ENCODE data around the gene RGL1. TPM values are rescaled to one million over a fixed set of nuclear protein-coding genes. Genes with fewer than 3 reads are reported as not detected.
"Not testable (repeated sequence)": the region's sequence is repeated elsewhere in the genome, so short reads cannot be mapped to it uniquely, and the experiment has no call there.

Gene RGL1
- 33.2 and 44.1 TPM in 2 replicates for total RNA-seq

GRCh38 chr1:183804916-183805841 is at the start of gene RGL1:
Gene RGL1, plus strand, starts transcription at chr1:183805120. Its CDS starts 178 bp downstream, at chr1:183805298.
- TF ChIP-seq, protein P1, sequence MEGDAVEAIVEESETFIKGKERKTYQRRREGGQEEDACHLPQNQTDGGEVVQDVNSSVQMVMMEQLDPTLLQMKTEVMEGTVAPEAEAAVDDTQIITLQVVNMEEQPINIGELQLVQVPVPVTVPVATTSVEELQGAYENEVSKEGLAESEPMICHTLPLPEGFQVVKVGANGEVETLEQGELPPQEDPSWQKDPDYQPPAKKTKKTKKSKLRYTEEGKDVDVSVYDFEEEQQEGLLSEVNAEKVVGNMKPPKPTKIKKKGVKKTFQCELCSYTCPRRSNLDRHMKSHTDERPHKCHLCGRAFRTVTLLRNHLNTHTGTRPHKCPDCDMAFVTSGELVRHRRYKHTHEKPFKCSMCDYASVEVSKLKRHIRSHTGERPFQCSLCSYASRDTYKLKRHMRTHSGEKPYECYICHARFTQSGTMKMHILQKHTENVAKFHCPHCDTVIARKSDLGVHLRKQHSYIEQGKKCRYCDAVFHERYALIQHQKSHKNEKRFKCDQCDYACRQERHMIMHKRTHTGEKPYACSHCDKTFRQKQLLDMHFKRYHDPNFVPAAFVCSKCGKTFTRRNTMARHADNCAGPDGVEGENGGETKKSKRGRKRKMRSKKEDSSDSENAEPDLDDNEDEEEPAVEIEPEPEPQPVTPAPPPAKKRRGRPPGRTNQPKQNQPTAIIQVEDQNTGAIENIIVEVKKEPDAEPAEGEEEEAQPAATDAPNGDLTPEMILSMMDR (IDR thresholded peaks at IDR 0.05; ENCODE audit: insufficient read depth, low read depth, low read length), result no peak
- DNase-seq (ENCODE audit: low read depth), result peak; percentile 83
- peak within 1 kb of the TSS; percentile 88 for H3K4me3 ChIP-seq (ENCODE audit: low read depth, low read length)

- H3K4me3 ChIP-seq (ENCODE audit: low read depth, low read length), result no peak overlapping the region
- TF ChIP-seq, protein P1 (IDR thresholded peaks at IDR 0.05; ENCODE audit: insufficient read depth, low read depth, low read length), result no peak
- no peak for DNase-seq (ENCODE audit: low read depth)
Measured at GRCh38 chr1:183756326-183756725, 48.6 kb upstream of the RGL1 start.

- DNase-seq (ENCODE audit: low read depth), result peak; percentile 69
- TF ChIP-seq, protein P1 (IDR thresholded peaks at IDR 0.05; ENCODE audit: insufficient read depth, low read depth, low read length), result no peak
- no peak overlapping the region for H3K4me3 ChIP-seq (ENCODE audit: low read depth, low read length)
Measured at GRCh38 chr1:183757061-183757460, 47.9 kb upstream of the RGL1 start.

DNA sequence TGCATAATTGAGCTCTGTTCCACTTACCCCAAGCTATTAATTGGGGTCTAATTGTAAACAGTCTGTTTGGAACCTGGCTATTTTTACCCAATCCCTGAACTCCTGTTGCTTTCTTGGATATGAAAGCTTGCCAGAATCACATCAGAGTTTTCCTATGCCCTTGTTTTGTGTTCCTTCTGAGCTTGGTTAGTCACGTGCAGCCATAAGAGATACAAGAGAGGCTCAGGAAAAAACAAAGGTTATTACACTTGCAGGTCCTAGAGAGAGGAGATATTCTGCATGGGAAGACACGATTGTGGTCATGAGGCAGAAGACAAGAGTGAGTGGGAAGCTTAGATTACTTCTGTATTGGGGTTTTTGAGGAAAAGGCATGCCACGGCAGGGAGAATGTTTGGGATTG is 46.0 kb upstream of the RGL1 start:
- DNase-seq (ENCODE audit: low read depth), result no peak
- no peak overlapping the region for H3K4me3 ChIP-seq (ENCODE audit: low read depth, low read length)
- TF ChIP-seq, protein P1 (IDR thresholded peaks at IDR 0.05; ENCODE audit: insufficient read depth, low read depth, low read length), result no peak

- peak; percentile 71 for DNase-seq (ENCODE audit: low read depth)
- TF ChIP-seq, protein P1 (IDR thresholded peaks at IDR 0.05; ENCODE audit: insufficient read depth, low read depth, low read length), result no peak
- H3K4me3 ChIP-seq (ENCODE audit: low read depth, low read length), result no peak overlapping the region
Measured at GRCh38 chr1:183760661-183761060, 44.3 kb upstream of the RGL1 start.

DNA sequence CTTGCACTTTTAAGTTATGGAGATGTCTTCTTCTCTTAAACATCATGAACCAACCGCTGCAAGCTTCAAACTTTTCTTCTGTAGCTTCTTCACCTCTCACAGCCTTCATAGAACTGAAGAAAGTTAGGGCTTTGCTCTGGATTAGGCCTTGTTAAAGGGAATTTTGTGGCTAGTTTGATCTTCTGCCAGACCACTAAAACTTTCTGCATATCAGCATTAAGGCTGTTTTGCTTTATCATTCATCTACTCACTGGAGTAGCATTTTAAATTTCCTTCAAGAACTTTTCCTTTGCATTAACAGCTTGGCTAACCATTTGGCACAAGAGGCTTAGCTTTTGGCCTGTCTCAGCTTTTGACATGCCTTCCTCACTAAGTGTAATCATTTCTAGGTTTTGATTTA is 43.0 kb upstream of the RGL1 start:
- DNase-seq (ENCODE audit: low read depth), result peak; percentile 59
- H3K4me3 ChIP-seq (ENCODE audit: low read depth, low read length), result no peak overlapping the region
- TF ChIP-seq, protein P1 (IDR thresholded peaks at IDR 0.05; ENCODE audit: insufficient read depth, low read depth, low read length), result no peak

GRCh38 chr1:183762856-183763255 is 42.1 kb upstream of the RGL1 start:
- not testable (repeated sequence) for H3K4me3 ChIP-seq (ENCODE audit: low read depth, low read length); DNase-seq (ENCODE audit: low read depth)

All from fibroblast of villous mesenchyme (primary cell).